HL-60 (cell line): ENCODE results near the gene SMAD7.

Experiments used
- GABPA ChIP-seq: IDR thresholded peaks from 2 replicates; pipeline ENCODE4 v1.6.1; 2012; ENCODE audit warnings: low read depth
- POLR2AphosphoS5 ChIP-seq: IDR thresholded peaks from 2 replicates; pipeline ENCODE4 v1.6.1; 2012; ENCODE audit warnings: low read depth
- REST ChIP-seq: IDR thresholded peaks from 2 replicates; pipeline ENCODE4 v1.6.1; 2012; ENCODE audit warnings: low read depth; ENCODE audit not compliant: insufficient replicate concordance
- SPI1 ChIP-seq: IDR thresholded peaks from 2 replicates; pipeline ENCODE4 v1.6.1; 2012; ENCODE audit warnings: low read depth, mild to moderate bottlenecking, borderline replicate concordance
- TF ChIP-seq, protein P1 (sequence below): IDR thresholded peaks from one replicate; pipeline ENCODE4 v1.5.1; 2011; ENCODE audit warnings: low read length, control low read depth, inconsistent platforms; ENCODE audit not compliant: insufficient read depth

DNA sequence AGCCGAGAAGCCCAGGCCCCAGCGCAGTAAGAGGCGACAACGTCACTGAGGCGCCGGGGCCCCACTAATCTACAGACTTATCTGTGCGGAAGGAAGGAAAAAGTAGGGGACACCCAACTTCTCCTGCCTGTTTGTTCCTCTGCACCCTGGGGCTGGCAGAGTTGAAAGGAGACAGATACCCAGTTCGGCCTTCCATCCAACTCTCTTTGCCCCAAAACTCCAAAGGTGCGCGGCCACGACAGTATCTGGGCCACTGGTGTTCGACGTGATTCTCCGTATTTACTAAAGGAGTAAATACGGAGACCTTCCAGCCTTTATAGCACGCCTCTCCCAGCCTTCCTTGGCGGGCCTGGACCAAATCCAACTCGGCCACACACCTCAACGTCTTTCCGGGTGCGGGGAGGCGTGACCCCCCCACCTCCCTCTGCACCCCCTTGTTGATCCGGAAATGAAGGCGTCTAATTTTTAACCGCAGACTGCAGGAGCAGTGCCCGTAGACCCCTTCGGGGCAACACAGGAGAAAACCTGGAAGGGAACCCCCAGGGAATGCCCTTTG, 1.6 kb downstream of the SMAD7 start:
- no peak for TF ChIP-seq REST
- TF ChIP-seq, protein P1, sequence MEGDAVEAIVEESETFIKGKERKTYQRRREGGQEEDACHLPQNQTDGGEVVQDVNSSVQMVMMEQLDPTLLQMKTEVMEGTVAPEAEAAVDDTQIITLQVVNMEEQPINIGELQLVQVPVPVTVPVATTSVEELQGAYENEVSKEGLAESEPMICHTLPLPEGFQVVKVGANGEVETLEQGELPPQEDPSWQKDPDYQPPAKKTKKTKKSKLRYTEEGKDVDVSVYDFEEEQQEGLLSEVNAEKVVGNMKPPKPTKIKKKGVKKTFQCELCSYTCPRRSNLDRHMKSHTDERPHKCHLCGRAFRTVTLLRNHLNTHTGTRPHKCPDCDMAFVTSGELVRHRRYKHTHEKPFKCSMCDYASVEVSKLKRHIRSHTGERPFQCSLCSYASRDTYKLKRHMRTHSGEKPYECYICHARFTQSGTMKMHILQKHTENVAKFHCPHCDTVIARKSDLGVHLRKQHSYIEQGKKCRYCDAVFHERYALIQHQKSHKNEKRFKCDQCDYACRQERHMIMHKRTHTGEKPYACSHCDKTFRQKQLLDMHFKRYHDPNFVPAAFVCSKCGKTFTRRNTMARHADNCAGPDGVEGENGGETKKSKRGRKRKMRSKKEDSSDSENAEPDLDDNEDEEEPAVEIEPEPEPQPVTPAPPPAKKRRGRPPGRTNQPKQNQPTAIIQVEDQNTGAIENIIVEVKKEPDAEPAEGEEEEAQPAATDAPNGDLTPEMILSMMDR, result no peak
- TF ChIP-seq POLR2AphosphoS5, result peak; percentile 19; the same call in 1 of the 2 replicates
- TF ChIP-seq SPI1, result no peak; the same call in 1 of the 2 replicates
- no peak for TF ChIP-seq GABPA
